Upper lobe of right lung (tissue), 1 donor: ENCODE results near the gene RHOG. TPM values are rescaled to one million over a fixed set of nuclear protein-coding genes. Genes with fewer than 3 reads are reported as not detected.

Source experiments
- ATAC-seq: fragments of 200-7000 bp; cut with Tn5 transposase; one replicate; pipeline ENCODE4 v1.9.1; 2020; ENCODE audit warnings: mild to moderate bottlenecking, moderate library complexity
- DNase-seq: peaks from one replicate; pipeline ENCODE4 v3.0.0-alpha.2; 2020
- H3K27ac ChIP-seq: fragments of 200-600 bp; one replicate; pipeline ENCODE4 v1.8.0; 2022
- H3K27me3 ChIP-seq: fragments of 200-600 bp; one replicate; pipeline ENCODE4 v1.8.0; 2022; ENCODE audit warnings: mild to moderate bottlenecking
- H3K36me3 ChIP-seq: fragments of 200-600 bp; one replicate; pipeline ENCODE4 v1.8.0; 2022
- H3K4me1 ChIP-seq: fragments of 200-600 bp; one replicate; pipeline ENCODE4 v1.8.0; 2022
- H3K4me3 ChIP-seq: fragments of 200-600 bp; one replicate; pipeline ENCODE4 v1.8.0; 2022; ENCODE audit warnings: mild to moderate bottlenecking
- H3K9me3 ChIP-seq: fragments of 200-600 bp; one replicate; pipeline ENCODE4 v1.8.0; 2022
- CTCF ChIP-seq: fragments of 200-600 bp; IDR thresholded peaks from one replicate; pipeline ENCODE4 v1.8.0; 2022; ENCODE audit warnings: antibody characterized with exemption
- intact Hi-C: fragments of 100-400 bp; cut with DNase I; formaldehyde crosslinking; loops from one replicate; pipeline ENCODE4 v1.11.0; 2022
- total RNA-seq: library from RNA; stranded (reverse); fragmentation: NEBNext Ultra II Directional; extraction: Animal tissue kit (Norgen Biotek cat#: 25700); gene quantifications from one replicate; pipeline ENCODE4 v1.2.1, GENCODE V29; 2021
- donor health status: DM: no; HTN: yes; CAD: no; lungs with severe emphysema.

RHOG gene
- total RNA-seq, 1 donor from 2014 or later, result 65.6 TPM

- intact Hi-C loops, result no loop called here
- no peaks in the 10 kb centered on the region for H3K36me3 ChIP-seq
- H3K4me1 ChIP-seq, result peaks cover 13% of the 10 kb centered on the region
- no peak overlapping the region for H3K27ac ChIP-seq
- DNase-seq (no peak), ATAC-seq (no peak)
- no peak overlapping the region for H3K4me3 ChIP-seq
- no peaks in the 10 kb centered on the region for H3K9me3 ChIP-seq
- no peaks in the 10 kb centered on the region for H3K27me3 ChIP-seq
- no peak for TF ChIP-seq CTCF
Measured at GRCh38 chr11:3810446-3810845, 30.3 kb downstream of the RHOG start.

- Histone ChIP-seq H3K27me3 (no peaks in the 10 kb centered on the region), H3K9me3 (no peaks in the 10 kb centered on the region), H3K4me1 (peaks cover 13% of the 10 kb centered on the region), H3K36me3 (no peaks in the 10 kb centered on the region), H3K27ac (no peak overlapping the region), H3K4me3 (no peak overlapping the region)
- no peak for DNase-seq
- no peak for ATAC-seq
- no peak for TF ChIP-seq CTCF
- intact Hi-C loops, result no loop called here
Measured at GRCh38 chr11:3809624-3809928, 31.2 kb downstream of the RHOG start.

- DNase-seq, result no peak
- peak overlapping the region; percentile 67 for H3K27ac ChIP-seq
- ATAC-seq, result peak; percentile 90
Measured at GRCh38 chr11:3808861-3809623, 31.7 kb downstream of the RHOG start.

GRCh38 chr11:3807909-3808860 is 32.6 kb downstream of the RHOG start, which contains the start of gene PGAP2:
Gene PGAP2 (plus strand): TSS chr11:3808560. CDS start chr11:3811260, 2,700 bp downstream.
- Histone ChIP-seq H3K27me3 (no peaks in the 10 kb centered on the region), H3K4me3 (peak within 1 kb of the TSS; percentile 75), H3K36me3 (no peaks in the 10 kb centered on the region), H3K4me1 (peaks cover 13% of the 10 kb centered on the region), H3K27ac (peak within 1 kb of the TSS; percentile 67), H3K9me3 (no peaks in the 10 kb centered on the region)
- DNase-seq, result peak; percentile 87
- peak; percentile 73 for TF ChIP-seq CTCF
- intact Hi-C loops, result no loop called here
- ATAC-seq, result peak; percentile 84

More at GRCh38 chr11:3808861-3809623, 31.7 kb downstream of the RHOG start:
- Histone ChIP-seq H3K9me3 (no peaks in the 10 kb centered on the region), H3K4me1 (peaks cover 13% of the 10 kb centered on the region), H3K4me3 (peak overlapping the region; percentile 75), H3K36me3 (no peaks in the 10 kb centered on the region), H3K27me3 (no peaks in the 10 kb centered on the region)
- intact Hi-C loops, result no loop called here
- peak; percentile 46 for TF ChIP-seq CTCF

- H3K9me3 ChIP-seq, result no peaks in the 10 kb centered on the region
- H3K27me3 ChIP-seq, result no peaks in the 10 kb centered on the region
- DNase-seq, result peak; percentile 21
- ATAC-seq, result no peak
- H3K36me3 ChIP-seq, result no peaks in the 10 kb centered on the region
- no peak for TF ChIP-seq CTCF
- no peak overlapping the region for H3K4me3 ChIP-seq
- H3K27ac ChIP-seq, result no peak overlapping the region
- intact Hi-C loops, result no loop called here
- peaks cover 4% of the 10 kb centered on the region for H3K4me1 ChIP-seq
Measured at GRCh38 chr11:3803726-3804495, 36.8 kb downstream of the RHOG start.
